ENCODE results near the gene ARVCF.

The ARVCF gene, protein sequence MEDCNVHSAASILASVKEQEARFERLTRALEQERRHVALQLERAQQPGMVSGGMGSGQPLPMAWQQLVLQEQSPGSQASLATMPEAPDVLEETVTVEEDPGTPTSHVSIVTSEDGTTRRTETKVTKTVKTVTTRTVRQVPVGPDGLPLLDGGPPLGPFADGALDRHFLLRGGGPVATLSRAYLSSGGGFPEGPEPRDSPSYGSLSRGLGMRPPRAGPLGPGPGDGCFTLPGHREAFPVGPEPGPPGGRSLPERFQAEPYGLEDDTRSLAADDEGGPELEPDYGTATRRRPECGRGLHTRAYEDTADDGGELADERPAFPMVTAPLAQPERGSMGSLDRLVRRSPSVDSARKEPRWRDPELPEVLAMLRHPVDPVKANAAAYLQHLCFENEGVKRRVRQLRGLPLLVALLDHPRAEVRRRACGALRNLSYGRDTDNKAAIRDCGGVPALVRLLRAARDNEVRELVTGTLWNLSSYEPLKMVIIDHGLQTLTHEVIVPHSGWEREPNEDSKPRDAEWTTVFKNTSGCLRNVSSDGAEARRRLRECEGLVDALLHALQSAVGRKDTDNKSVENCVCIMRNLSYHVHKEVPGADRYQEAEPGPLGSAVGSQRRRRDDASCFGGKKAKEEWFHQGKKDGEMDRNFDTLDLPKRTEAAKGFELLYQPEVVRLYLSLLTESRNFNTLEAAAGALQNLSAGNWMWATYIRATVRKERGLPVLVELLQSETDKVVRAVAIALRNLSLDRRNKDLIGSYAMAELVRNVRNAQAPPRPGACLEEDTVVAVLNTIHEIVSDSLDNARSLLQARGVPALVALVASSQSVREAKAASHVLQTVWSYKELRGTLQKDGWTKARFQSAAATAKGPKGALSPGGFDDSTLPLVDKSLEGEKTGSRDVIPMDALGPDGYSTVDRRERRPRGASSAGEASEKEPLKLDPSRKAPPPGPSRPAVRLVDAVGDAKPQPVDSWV

DNA sequence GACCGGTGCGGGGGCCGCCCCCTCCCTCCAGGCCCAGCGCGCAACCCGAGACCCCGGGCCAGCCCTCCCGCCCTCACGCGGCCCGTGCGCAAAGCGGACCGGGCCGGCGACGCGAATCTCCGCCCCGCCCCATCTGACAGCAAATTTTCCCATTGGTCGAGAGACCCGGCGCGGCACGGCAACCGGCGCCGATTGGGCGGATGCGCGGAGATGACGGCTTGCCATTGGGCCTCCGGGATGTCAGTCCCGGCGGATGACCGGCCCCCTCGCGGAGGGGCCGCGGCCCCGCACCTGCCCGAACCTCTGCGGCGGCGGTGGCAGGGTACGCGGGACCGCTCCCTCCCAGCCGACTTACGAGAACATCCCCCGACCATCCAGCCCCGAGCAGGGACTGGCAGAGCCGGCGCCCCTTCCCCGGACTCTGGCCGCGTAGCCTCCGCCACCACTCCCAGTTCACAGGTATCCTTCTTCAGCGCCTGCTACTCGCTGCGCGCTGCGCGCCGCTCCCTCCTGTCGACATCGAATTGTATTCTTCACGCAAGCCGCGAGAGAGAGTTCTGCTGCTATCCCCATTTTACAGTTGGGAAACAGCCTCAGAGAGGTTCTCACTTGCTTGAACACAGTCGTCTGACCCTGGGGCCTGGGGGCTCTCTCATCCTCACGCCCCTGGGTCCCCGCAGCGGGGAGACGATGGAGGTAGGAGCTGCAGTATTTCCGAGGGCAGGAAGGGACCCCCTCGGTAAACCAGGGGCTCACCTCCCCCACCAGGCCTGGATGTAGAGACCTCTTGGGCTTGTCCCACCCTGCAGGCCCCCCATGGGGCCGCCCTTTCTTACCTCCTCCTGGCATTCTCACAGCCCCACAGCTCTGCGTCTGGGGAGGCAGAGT is at the start of gene ARVCF:
ARVCF (minus strand) TSS at position 90 of the 888 bp plus-strand sequence. CDS start 26,029 bp downstream, outside the sequence.
- DNase-seq, result peak; percentile 89 to 93

DNA sequence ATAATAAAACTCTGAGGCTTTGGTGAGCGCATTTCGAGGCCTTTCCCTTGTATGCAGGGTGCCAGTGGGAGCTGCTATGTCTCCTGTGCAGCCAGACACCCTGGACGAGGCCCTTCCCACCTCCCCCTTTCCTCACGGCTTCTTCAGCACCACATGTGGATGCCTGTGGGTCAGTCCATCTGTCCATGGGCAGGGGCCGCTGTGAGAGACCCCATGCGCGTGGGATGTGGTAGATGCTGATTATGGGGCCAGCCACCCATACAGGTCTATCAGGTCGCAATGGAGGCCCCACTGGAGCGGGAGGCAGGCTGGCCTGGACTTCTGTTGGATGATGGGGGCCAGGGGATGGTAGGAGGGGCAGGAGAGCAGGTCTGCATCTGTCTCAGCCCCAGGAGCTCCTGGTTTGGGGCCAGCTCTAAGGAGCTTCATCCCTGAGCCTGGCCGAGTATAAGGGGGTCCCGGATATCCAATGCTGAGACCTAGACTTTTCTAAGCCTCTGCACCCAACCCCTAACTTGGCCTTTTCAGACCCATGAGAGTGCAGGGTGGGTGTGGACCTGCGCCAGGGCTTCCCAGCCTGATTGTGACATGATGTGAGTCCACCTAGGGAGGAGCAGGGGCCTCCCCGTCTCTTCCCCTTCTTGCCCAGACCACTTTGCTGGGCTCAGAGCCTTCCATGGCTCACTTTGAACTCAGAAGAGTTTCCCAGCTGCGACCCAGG is 49.4 kb upstream of the ARVCF start:
- no peak for DNase-seq

DNA sequence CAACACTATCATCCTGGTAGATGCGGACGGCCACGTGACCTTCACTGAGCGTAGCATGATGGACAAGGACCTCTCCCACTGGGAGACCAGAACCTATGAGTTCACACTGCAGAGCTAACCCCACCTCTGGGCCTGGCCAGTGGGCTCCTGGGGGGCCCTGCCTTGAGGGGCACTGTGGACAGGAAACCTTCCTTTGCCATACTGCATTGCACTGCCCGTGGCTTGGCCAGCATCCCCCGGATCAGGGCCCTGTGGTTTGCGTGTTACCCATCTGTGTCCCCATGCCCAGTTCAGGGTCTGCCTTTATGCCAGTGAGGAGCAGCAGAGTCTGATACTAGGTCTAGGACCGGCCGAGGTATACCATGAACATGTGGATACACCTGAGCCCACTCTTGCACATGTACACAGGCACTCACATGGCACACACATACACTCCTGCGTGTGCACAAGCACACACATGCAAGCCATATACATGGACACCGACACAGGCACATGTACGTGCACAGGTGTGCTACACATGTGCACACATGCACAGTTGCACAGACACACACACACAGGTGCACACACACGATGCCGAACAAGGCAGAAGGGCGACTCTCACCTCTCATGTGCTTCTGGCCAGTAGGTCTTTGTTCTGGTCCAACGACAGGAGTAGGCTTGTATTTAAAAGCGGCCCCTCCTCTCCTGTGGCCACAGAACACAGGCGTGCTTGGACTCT is 48.1 kb upstream of the ARVCF start:
- no peak for DNase-seq

DNA sequence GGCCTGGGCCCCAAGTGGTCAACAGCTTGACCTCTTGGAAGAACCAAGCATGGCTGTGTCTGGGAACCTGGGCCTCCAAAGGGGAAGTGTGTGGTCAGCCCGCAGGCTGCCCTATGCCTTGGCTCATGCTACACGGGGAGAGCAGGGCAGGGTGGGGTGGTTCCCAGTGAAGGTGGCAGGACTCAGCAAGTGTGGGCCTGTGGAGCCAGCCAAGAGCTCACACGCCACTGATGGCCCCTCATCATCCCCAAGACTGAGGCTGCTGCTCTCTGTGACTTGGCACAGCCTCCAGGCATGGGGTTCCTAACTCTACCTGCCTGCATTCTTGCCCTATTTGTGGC is 47.5 kb upstream of the ARVCF start:
- DNase-seq, result no peak

DNA sequence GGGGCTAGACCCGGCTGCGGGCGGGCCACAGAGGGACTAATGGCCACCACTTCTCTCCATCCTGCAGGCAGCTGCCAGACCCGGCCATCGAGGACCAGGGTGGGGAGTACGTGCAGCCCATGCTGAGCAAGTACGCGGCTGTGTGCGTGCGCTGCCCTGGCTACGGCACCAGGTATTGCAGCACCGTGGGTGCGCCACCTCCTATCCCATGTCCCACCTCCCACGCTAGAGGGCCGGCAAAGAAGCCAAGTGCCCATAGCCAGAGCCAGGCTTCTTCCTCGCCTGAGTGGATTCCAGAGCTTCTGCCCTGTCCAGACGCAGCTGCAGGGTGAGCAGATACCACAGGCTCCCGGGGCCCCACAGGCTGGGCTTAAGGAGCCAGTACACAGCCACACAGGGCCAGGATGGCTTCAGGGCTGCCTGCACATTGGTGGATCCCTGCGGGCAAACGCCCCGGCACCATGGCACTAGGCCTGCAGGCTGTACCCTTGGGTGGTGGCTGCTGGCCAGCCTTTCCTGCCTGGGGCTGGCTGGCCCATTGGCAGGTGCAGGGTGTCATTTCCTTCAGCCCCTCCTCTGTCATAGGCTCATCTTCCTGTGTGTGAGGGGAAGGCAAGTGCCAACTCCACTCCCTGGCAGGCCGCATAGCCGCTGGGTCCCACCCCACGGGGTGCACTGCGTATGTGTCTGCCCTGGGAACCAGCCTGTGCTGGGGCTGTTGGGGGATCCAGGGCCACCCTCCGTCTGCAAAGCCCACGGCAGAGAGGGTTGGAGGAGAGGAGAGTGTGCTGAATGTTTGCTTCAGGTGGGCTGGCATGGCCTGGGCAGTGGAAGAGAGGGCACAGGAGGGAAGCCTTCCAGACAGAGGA is 46.9 kb upstream of the ARVCF start:
- no peak for DNase-seq

DNA sequence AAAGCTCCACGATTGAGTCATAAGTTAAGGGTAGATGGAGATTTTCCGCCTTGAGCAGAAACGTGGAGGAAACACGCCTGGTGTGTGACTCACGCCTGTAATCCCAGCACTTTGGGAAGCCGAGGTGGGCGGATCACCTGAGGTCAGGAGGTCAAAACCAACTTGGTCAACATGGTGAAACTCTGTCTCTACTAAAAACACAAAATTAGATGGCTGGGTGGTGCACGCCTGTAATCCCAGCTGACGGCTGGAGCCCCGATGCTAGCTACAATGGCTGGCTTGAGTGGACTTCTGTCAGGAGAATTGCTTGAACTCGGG is 46.1 kb upstream of the ARVCF start:
- no peak for DNase-seq

DNA sequence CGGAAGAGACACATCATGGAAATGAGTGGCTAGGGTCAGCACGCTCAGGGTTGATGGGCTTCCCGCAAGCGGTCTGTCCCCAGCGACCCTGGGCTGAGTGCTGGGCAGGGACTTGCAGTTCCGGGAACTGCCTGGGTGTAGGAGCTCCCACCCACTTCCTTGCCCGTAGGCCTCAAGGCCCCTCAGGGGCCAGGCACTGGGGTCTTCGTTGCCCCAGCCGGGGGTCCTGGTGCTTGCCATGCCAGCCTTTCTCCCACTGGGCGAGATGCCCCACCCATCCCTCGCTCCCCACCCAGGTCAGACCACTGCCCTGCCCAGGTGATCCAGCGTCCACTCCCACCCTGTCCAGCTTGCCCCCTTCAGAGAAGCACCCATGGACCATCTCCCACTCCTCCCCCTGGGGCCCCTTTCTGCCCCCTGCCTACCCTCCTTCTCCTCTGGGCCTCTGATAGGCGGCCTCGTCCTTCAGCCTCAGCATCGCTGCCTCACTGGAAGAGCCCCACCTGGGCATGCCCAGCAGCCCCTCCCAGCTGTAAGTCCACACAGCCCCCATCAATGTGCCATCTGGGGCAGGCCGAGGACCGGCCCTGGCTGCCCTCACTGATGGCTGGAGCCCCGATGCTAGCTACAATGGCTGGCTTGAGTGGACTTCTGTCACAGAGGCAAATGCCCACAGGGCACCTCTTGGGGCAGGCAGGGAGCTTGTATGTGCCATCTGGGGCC is 45.6 kb upstream of the ARVCF start:
- DNase-seq, result no peak

DNA sequence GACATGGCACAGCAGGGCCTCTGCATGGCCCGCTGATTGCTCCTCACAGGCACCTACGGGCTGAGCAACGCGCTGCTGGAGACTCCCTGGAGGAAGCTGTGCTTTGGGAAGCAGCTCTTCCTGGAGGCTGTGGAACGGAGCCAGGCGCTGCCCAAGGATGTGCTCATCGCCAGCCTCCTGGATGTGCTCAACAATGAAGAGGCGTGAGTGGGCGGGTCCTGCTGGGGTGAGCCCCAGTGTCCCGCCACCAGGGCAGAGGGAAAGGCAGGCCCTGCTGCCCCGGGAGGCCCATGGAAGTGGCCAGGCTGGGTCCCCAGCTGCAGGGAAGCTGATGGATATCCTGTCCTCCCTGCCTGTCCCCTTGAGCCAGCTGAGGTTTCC is 44.8 kb upstream of the ARVCF start:
- no peak for DNase-seq

DNA sequence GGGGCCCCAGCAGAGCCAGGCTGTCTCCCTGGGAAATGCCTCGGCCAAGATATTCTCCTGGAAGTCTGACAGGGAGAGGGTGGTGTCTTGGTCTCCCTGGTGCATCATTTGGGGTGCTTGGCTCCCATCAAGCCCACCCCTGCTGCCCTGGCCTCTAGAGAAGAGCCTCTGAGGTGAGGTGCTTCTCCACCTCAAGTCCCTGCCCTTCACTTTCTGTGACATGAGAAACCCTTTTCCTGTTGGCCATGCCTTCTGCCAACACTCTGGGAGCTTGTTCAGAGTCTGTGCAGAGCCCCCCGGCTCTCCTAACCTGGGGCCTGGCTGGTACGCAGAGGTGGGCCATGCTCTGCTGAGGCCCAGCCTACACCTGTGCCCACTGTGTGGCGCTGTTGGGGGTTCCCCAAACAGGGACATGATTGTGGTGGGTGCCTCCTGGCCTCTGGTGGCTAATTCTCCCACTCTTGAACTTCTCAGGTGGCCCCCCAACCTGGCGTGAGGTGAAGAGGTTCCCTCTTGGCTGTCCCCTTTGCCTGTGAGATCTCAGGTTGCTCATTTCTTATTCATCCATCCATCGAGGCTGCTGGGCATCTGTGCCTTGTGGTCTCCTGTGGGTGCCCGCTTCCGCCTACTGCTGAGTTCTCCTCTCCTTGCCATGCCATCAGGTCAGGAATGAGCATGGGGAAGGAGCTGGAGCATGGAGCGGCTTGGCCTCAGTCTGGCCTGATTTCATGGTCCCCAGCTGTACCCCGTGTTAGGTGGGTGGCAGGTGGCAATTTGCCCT is 44.3 kb upstream of the ARVCF start:
- DNase-seq, result peak in 1 of 2 donors; percentile 11

DNA sequence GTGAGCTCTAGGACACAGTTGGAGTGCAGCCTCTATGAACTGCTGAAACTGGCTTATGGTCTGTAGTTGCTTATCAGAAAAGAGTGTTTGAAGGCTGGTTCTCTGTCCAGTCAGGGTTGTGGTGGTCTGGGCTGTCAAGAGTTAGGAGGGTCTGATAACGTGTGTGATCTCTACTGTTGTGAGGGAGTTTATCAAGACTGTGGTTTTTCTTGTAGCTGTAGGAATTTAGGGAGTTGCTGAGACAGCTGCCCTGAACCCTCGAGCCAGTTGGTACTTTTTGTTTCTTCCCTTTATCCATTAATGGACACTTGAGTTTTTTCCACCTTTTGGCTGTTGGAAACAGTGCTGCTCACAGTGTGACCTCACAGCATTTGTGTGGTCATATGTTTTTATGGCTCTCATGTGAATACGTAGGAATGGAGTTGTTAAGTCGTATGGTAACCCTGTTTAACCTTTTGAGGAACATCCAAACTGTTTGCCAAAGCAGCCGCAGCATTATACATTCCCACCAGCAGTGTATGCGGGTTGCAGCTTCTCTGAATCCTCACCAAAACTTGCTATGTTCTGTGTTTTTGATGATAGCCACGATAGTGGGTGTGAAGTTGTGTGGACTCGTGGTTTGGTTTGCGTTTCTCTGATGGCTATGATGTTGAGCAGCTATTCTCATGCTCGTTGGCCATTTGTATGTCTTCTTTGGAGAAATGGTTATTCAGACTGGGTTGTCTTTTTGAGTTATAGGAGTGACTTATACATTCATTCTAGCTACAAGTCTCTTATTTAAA is 42.6 kb upstream of the ARVCF start:
- DNase-seq, result no peak

DNA sequence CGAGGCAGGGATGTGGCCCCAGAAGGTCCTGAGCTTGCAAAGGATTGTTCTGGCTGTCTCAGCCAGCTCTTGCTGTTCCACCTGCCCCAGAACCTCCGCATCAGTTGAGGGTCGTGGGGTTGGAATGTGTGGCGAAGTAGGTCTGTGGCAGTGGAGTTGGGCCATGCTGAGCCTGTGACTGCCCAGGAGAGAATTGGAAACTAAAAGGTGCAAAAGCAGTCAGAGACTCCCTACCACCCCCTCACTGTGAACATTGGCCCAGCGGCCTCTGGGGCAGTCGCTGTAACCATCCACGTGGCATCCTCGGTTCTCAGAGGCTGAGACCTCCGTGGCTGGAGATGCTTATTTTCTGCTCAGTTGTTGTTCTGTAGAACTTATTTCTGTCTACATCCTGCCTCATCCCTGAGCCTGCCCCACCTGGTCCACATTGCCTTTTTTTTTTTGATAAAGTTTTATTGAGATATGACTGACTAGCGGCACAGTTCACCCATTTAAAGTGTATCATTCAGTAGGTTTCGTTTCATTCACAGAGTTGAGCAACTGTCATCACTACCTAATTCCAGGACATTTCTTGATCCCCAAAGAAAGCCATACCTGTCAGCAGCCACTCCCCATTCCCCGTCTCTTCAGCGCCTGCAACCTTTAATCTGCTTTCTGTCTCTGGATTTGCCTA is 41.1 kb upstream of the ARVCF start:
- no peak for DNase-seq

DNA sequence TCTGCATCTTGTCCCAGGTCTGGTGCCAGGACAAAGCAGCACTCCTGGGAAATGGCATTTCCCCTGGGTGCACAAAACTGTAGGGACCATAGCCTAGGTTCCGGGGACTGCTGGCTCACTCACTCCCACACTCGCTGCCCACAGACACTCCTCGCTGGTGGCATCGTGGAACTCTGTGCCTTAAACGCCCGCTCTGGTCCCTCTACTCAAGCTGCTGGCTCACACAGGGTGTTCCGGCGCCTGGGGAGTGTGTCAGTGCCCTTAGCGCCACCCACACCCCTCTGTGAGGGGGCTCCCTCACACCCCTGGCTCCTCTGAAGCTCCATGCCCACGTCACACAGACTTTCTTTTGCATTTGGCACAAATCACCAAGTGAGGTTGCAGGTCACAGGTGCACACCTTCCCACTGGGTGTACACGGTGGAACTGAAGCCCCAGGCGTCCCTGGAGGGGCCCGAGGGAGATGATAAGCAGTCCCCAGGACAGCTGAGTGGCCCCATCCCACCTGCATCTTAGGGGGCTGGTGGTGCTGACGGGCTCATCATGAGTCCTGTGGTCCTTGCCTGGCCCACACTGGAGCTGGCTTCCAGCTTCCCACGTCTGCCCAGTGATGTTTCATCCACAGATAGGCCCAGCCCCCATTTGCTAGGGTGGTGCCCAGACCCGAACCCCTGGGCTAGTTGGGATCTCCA is 40.2 kb upstream of the ARVCF start:
- DNase-seq, result no peak

DNA sequence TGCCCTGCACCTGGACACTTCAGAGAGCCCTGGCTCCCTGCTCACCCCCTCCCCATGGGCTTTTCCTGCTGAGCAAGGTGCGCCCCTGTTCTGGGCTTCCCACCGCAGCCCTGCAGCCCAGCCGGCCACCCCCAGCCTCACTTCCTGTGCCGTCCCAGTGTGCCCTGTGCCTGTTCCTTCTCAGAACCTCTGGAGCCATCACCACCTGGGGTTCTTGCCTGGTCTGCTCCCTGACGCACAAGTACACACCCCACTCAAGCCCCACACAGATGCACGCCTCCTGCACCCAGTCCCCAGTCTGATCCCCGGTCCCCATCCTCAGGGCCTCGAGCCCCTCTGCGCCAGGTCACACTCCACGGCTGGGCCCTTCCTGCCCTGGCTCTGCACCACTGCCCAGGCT is 39.5 kb upstream of the ARVCF start:
- no peak for DNase-seq

DNA sequence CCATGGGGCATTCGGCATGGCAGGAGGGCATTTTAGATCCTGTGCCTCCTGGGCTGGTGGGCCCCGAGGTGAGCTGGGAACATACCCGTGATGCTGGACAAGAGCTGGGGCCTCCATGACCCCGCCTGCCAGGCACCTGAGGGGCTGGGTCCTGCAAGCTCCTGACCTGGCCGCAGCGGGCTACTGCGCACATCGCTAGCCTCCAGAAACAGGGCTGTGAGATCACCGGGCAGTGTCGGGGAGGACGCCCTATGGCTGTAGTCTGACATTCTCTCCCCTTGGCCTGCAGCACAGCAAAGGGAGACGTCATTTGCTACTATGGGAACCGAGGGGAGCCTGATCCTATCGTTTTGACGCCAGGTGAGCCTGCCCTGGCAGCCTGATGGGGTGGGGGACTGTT is 39.0 kb upstream of the ARVCF start:
- no peak for DNase-seq

DNA sequence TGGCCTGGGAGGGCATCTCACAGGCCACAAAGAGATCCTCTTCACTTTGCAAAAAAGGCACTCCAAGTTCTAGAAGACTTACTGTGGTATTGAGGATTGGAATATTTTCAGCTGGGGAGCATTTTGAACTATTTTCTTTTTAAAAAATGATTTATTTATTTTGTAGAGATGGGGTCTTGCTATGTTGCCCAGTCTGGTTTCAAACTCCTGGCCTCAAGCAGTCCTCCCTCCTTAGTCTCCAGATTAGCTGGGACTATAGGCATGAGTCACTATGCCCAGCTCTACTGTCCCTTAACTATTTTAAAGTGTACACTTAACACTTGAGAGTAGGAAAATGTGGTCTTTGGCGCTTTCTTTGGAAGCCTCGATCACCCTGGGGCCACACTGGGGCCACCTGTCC is 38.5 kb upstream of the ARVCF start:
- no peak for DNase-seq

DNA sequence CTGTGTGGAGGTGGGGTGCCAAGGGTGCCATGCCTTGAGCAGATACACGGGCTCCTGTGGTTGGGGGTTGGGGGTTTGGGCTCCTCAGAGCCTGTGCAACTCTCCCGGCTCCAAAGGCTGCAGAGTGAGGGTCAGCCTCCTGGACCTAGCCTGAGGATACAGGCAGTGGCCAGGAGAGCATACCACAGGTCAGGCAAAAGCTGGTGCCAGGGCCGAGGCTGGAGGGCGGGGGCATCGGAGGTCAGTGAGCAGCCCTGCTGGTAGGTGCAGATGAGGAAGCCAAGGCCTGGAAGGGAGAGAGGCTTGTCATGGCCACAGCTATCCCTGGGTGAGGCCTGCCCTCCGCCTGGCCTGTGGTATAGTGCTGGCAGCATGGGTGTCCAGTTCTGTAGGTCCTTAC is 37.9 kb upstream of the ARVCF start:
- DNase-seq, result no peak

DNA sequence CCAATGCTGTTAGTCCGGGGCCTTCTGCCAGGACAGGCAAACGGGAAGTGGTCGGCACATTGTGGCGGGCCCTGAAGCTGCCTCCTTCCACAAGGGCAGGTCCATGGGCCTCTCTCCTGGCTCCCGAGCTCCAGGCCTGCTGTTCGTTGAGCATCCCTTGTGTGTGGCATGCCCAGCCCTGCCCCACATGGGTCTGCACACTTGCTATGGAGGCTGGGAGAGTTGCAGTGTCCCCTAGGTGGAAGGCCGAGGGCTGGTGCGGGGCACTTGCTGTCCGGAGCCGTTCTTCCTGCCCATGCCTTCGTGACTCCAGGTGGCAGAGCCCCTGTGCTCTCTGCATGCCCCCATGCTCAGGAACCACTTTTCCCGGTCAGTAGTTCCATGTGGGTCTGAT is 37.4 kb upstream of the ARVCF start:
- no peak for DNase-seq

All from CD4-positive, alpha-beta T cell treated with Interleukin-1 beta for 1 hour (primary cell).